DND-41 (cell line): ENCODE results near the gene FAM9B.

Experiments
- ATAC-seq: fragments of 200-7000 bp; cut with Tn5 transposase; 3 replicates; pipeline ENCODE4 v1.9.1; 2021; ENCODE audit warnings: low read depth; ENCODE audit not compliant: insufficient read depth
- DNase-seq: peaks from one replicate; pipeline ENCODE4 v3.0.0-alpha.2; 2020
- H2AFZ ChIP-seq: 2 replicates; pipeline ENCODE4 v1.6.0; 2012; ENCODE audit warnings: low read depth, low read length
- H3K27ac ChIP-seq: 2 replicates; pipeline ENCODE4 v1.5.1; 2012; ENCODE audit warnings: low read length, inconsistent platforms
- H3K27me3 ChIP-seq: fragments of 200-600 bp; sonication (generic); 2 replicates; pipeline ENCODE4 v1.6.0; 2012; ENCODE audit warnings: low read length, mild to moderate bottlenecking, inconsistent platforms; ENCODE audit not compliant: insufficient read depth, poor library complexity
- H3K36me3 ChIP-seq: 2 replicates; pipeline ENCODE4 v1.5.1; 2012; ENCODE audit warnings: low read length, inconsistent platforms; ENCODE audit not compliant: insufficient read depth
- H3K4me1 ChIP-seq: 2 replicates; pipeline ENCODE4 v1.5.1; 2012; ENCODE audit warnings: mild to moderate bottlenecking, low read length; ENCODE audit not compliant: insufficient read depth
- H3K4me2 ChIP-seq: 2 replicates; pipeline ENCODE4 v1.6.0; 2012; ENCODE audit warnings: mild to moderate bottlenecking, moderate library complexity, low read length, inconsistent platforms; ENCODE audit not compliant: insufficient read depth
- H3K4me3 ChIP-seq, 2 experiments: fragments of 200-600 bp in 1 of 2; shearing (Covaris generic) in 1 of 2; 2 replicates each; pipeline ENCODE4 v1.5.1; 2012 to 2016; ENCODE audit warnings: inconsistent platforms in 2 of 2, low read length in 2 of 2, mild to moderate bottlenecking in 2 of 2, low read depth in 1 of 2, moderate library complexity in 1 of 2
- H3K79me2 ChIP-seq: 2 replicates; pipeline ENCODE4 v1.6.0; 2012; ENCODE audit warnings: low read length, inconsistent platforms; ENCODE audit not compliant: insufficient read depth
- H3K9ac ChIP-seq: 2 replicates; pipeline ENCODE4 v1.6.0; 2012; ENCODE audit warnings: low read depth, mild to moderate bottlenecking, inconsistent platforms, low read length, moderate library complexity
- H3K9me3 ChIP-seq: 2 replicates; pipeline ENCODE4 v1.5.1; 2012; ENCODE audit warnings: low read length, moderate library complexity, mild to moderate bottlenecking, inconsistent platforms; ENCODE audit not compliant: insufficient read depth, severe bottlenecking
- H4K20me1 ChIP-seq: 2 replicates; pipeline ENCODE4 v1.6.0; 2012; ENCODE audit warnings: low read length; ENCODE audit not compliant: insufficient read depth
- CTCF ChIP-seq: IDR thresholded peaks from 2 replicates; pipeline ENCODE4 v1.5.1; 2012; ENCODE audit warnings: borderline replicate concordance, low read length, moderate library complexity, mild to moderate bottlenecking; ENCODE audit not compliant: poor library complexity, severe bottlenecking; ENCODE audit errors: extremely low read depth
- EZH2 ChIP-seq: IDR thresholded peaks from 3 replicates; pipeline ENCODE4 v1.6.1; 2012; ENCODE audit warnings: borderline replicate concordance, low read depth, mild to moderate bottlenecking, moderate library complexity, low read length, inconsistent platforms; ENCODE audit not compliant: severe bottlenecking

FAM9B gene

DNA sequence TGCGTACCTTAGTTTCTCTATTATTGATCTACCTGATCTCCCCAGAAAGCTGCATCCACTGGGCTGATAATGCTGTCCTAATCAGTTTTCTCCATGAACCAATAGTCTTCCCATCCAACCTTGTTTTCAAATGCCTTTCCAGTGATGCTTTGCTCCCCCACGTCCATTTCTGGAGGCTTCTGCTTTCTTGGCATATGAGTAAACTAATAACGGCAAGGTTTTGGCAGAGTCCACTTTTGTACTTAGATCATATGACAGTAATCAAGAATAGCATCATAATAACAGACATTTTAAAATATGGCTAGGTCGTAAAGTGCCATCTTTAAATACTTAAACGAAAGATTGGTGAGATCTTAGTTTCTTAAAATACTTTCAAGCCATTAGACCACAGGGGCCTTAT, 38.4 kb upstream of the FAM9B start:
- Histone ChIP-seq H3K36me3 (no peaks in the 10 kb centered on the region), H3K9ac (no peak overlapping the region), H3K4me3 (no peak overlapping the region), H4K20me1 (no peaks in the 10 kb centered on the region), H3K4me1 (no peaks in the 10 kb centered on the region), H3K4me2 (no peak overlapping the region), H3K79me2 (no peaks in the 10 kb centered on the region), H3K27ac (no peak overlapping the region), H3K27me3 (no peaks in the 10 kb centered on the region), H3K9me3 (no peaks in the 10 kb centered on the region), H2AFZ (no peak overlapping the region)
- TF ChIP-seq EZH2 = no peak
- DNase-seq (no peak), ATAC-seq (no peak)

DNA sequence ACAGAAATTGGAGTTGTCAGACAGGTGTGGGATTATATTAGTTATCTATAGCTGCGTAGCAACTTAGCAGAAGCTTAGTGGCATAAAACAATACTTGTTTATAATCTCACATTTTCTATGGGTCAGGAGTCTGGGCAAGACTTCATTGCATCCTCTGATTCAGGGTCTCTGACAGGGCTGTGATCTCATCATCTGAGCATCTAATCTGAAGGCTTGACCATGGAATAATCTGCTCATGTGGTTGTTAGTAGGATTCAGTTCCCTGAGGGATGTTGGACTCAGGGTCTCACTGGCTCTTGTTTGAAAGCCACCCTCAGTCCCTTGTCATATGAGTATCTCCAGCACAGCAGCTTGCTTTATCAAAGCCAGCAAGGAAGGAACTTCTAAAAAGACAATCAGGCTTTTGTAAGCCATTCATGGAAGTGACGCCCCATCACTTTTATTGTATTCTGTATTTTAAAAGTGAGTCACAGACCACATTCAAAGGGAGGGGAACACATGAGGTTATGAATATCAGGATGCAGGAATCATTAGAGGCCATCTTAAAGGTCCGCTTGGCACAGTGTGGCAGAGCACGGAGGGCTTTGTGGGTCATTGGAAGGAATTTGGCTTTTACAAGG, 37.2 kb upstream of the FAM9B start:
- no peaks in the 10 kb centered on the region for H3K79me2 ChIP-seq
- H3K36me3 ChIP-seq = no peaks in the 10 kb centered on the region
- DNase-seq (no peak), ATAC-seq (no peak)
- H2AFZ ChIP-seq = no peak overlapping the region
- H3K4me2 ChIP-seq = no peak overlapping the region
- no peak overlapping the region for H3K27ac ChIP-seq
- H3K4me3 ChIP-seq = no peak overlapping the region
- no peaks in the 10 kb centered on the region for H3K9me3 ChIP-seq
- TF ChIP-seq CTCF = no peak
- TF ChIP-seq EZH2 = no peak
- no peak overlapping the region for H3K9ac ChIP-seq
- H4K20me1 ChIP-seq = no peaks in the 10 kb centered on the region
- no peaks in the 10 kb centered on the region for H3K4me1 ChIP-seq
- H3K27me3 ChIP-seq = no peaks in the 10 kb centered on the region

DNA sequence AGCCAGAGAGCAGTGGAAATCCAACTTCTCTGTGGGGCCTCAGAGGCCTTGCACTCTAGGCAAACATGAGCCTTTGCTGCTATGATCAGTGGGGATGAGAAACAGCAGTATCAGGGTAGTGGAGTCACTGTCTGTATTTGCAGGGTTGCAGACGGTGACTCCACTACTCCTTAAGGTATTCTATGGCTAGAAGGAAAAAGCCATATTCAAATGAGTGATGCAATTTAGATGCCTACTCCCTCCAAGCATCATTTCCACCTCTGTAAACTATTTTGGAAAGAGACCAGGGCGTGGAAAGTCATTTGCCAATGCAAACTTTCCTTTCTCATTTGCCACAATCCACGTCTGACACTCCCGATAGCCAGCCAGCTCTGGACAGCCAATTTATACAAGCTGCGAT, 35.6 kb upstream of the FAM9B start:
- Histone ChIP-seq H3K9me3 (no peaks in the 10 kb centered on the region), H3K36me3 (no peaks in the 10 kb centered on the region), H3K27me3 (no peaks in the 10 kb centered on the region), H3K4me3 (no peak overlapping the region), H2AFZ (no peak overlapping the region), H3K4me1 (no peaks in the 10 kb centered on the region), H4K20me1 (no peaks in the 10 kb centered on the region), H3K9ac (no peak overlapping the region), H3K4me2 (no peak overlapping the region), H3K27ac (no peak overlapping the region), H3K79me2 (no peaks in the 10 kb centered on the region)
- TF ChIP-seq CTCF = no peak
- no peak for TF ChIP-seq EZH2
- no peak for ATAC-seq
- DNase-seq = no peak

GRCh38 chrX:9064694-9065093, 30.8 kb upstream of the FAM9B start:
- no peaks in the 10 kb centered on the region for H3K4me1 ChIP-seq
- H4K20me1 ChIP-seq = no peaks in the 10 kb centered on the region
- no peak for ATAC-seq
- H3K27ac ChIP-seq = no peak overlapping the region
- no peaks in the 10 kb centered on the region for H3K9me3 ChIP-seq
- DNase-seq = no peak
- TF ChIP-seq EZH2 (no peak), CTCF (no peak)
- no peak overlapping the region for H3K4me3 ChIP-seq
- H2AFZ ChIP-seq = no peak overlapping the region
- no peaks in the 10 kb centered on the region for H3K27me3 ChIP-seq
- H3K36me3 ChIP-seq = no peaks in the 10 kb centered on the region
- H3K4me2 ChIP-seq = no peak overlapping the region
- H3K9ac ChIP-seq = no peak overlapping the region
- no peaks in the 10 kb centered on the region for H3K79me2 ChIP-seq
